ENCODE data around the gene NANOS3.
A peak's percentile ranks its signal among the peaks of the same experiment; 100 is the strongest.

The NANOS3 gene
- 0.26 to 0.72 reads per million in 2 experiments for total RNA-seq

GRCh38 chr19:13876834-13877233 lies at the start of gene NANOS3:
Gene NANOS3, plus strand, starts transcription at chr19:13877134. Its CDS starts 115 bp downstream, at chr19:13877249.
- no peak for DNase-seq (ENCODE audit: low read depth)

DNA sequence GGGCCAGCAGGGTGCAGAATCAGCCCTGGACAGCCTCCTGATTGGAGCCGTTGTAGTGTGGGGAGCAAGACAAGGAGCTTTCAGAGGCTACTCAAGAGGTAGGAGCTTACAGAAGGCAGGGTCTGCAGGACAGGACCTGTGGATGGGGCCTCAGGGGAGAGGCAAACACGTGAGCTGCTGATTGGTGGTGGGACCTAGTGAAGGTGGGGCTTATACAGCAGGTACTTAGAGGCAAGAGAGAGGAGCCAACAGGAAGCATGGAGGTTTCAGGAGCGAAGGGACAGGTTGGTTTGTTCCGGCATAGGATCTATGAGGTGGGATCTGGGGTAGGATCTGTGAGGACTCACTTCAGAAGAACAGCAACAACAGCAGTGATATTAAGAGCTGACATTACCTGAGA lies 49.3 kb upstream of the NANOS3 start:
- no peak for DNase-seq (ENCODE audit: low read depth)

DNA sequence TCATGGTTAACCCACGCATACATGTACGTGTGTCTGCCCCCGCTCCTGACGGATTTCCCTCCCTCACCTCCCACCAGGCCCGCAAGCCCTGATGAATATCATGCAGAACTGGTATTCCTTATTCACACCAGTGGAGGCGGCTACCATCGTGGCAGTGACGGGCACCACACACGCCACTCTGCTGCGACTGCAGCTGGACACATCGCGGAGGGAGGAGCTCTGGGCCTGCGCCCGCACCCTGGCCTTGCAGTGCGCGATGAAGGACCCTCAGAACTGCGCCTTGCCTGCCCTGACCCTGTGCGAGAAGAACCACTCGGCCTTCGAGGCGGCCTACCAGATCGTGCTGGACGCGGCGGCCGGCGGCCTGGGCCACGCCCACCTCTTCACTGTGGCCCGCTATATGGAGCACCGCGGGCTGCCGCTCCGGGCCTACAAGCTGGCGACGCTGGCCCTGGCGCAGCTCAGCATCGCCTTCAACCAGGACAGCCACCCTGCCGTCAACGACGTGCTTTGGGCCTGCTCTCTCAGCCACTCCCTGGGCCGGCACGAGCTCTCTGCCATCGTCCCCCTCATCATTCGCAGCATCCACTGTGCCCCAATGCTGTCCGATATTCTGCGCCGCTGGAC lies 46.7 kb upstream of the NANOS3 start:
- no peak for DNase-seq (ENCODE audit: low read depth)

- no peak for DNase-seq (ENCODE audit: low read depth)
Observed at GRCh38 chr19:13830741-13831536, 46.0 kb upstream of the NANOS3 start.

- DNase-seq (ENCODE audit: low read depth): no peak
Observed at GRCh38 chr19:13831537-13832467, 45.1 kb upstream of the NANOS3 start.

- DNase-seq (ENCODE audit: low read depth): peak; percentile 91
Observed at GRCh38 chr19:13833330-13834243, 43.3 kb upstream of the NANOS3 start.

- DNase-seq (ENCODE audit: low read depth): no peak
Observed at GRCh38 chr19:13834244-13835069, 42.5 kb upstream of the NANOS3 start.

DNA sequence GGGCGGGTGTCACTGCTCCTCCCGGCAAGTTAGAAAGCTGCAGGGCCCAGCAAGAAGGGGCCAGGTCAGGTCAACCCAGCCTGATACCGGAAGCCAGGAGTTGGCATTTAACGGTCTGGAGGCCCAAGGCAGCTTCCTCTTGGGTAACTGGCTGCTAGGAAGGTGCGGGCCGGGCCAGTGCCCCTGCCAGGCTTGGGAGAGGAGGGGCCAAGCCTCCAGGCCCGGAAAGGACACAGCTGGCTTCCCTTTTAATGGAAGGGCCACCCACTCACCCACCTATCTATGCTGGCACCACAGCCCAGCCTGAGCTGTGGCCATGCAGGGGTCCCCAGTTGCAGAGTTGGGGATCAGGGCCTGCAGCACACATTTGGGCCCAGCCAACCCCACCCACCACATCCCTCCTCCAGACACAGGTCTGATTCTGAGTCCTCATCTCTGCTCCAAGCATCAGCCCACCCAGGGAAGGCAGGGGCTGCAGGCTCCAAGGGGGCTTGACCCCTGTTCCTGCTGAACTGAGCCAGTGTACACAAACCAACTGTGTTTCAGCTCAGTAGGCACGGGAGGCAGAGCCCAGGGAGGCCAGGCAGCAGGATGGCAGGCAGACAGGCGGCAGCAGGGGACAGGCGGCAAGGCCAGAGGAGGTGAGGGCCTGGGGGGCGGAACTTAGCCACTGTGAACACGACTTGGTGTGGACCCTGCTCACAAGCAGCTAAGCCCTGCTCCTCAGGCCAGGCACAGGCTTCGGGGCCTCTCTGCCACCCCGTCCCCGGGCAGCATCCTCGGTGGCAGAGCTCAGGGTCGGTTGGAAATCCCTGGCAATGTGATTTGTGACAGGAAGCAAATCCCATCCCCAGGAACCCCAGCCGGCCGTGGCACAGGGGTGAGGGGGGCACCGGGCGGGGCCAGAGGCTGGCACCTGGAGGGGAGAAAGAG lies 40.9 kb upstream of the NANOS3 start:
- DNase-seq (ENCODE audit: low read depth): no peak

DNA sequence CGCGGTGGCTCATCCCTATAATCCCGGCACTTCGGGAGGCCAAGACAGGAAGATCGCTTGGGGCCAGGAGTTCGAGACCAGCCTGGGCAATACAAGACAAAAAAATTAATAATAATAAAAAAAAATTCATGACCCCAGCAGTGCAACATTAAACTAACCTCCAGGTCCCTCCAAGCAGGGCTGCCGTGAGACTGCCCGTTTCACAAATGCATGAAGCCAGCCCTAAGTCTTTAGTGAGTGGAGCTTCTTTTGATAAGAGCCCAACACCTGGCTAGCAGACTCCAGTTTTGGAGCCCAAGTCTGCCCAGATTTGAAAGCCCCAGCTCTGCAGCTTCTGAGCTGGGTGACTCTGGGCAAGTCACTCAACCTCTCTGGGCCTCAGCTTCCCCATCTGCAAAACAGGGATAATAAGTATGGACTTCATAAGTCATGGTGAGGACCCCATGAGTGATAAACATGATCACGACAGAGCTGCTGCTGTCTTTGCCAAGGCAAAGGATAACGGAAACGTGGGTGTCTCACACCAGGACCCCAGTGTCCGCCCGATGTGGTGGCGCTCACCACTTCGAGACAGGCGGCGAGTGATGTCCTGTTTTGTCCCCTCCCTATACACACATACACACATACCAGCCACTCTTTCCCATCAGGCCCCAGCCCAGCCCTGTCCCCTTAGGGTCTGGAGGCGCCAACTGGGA lies 38.4 kb upstream of the NANOS3 start:
- DNase-seq (ENCODE audit: low read depth): no peak

DNA sequence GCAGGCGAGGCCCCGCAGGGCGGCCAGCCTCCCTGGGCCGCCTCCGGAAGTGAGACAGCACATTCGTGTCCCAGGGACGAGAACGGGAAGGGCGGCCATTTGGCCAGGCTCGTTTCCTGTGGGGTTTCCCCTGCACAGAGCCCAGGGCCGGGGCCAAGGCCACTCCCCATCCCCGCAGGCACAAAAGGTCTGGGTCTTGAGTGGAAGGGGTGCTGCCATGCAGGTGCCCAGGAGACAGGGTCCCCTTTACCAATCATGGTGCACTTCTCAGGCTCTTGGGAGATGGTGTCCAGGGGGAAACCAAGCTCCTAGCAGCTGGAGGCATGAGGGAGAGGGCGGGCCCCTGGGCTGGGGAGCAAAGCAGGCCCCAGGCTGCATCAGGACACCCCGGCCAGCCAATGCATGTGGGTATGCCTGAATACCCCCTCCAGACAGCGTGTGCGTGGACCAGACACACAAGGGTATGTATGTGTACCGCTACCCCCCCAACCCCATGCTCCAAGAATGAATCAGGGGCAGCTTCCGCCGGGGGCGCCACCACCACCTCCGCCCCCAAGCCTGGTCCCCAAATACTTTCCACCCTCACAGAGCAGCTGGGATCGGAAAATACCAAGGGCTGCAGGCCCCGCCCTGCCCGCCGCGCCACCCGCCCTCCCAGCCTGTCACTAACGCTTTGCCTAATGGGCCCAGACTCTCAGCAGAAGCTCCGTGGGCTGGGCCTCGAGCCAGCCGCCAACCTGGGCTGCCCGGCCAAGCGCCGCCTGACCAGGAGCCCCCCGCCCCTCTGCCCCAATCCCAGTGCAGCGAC lies 37.6 kb upstream of the NANOS3 start:
- DNase-seq (ENCODE audit: low read depth): peak; percentile 78

- no peak for DNase-seq (ENCODE audit: low read depth)
Observed at GRCh38 chr19:13839938-13840304, 37.0 kb upstream of the NANOS3 start.

- DNase-seq (ENCODE audit: low read depth): no peak
Observed at GRCh38 chr19:13840305-13841085, 36.4 kb upstream of the NANOS3 start.

DNA sequence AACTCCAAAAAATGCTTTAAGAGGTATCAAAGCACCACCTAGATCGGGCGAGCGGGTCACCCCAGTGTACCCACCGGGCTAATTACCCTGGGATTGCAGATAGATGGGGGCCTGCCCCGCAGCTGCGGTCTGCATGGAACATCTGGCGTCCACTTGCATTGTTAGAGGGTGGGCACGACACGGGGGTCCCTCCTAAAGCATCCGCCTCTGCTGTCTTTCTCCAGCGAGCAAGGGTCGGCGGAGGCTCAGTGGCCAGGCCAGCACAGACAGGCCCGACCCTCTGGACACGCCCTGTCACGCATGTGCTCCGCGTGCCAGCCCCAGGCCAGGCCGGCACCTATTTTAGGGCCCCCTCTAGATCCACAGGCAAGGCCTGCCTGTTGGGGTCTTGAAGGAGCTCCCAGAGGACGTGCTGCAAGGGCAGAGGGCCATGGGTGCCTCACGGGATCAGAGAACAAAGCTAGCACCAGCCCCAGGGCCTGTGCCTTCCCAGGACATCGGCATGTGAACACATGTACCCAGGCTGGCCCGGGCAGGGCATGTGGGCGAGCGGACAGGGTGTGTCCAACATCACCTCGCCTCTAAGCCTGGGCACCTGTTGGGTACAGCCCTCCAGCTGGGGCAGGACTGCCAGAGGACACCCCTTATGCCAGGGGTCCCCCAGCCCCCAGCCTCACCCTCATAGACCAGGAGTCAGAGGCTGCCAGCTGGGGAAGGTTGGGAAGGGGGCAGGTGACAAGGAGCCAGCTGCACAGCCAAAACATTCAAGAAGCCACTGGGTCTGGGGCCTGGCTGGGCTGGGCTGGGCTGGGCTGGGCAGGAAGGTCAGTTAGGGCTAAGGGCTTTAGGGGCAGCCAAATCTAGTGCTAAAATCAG lies 35.6 kb upstream of the NANOS3 start:
- no peak for DNase-seq (ENCODE audit: low read depth)

DNA sequence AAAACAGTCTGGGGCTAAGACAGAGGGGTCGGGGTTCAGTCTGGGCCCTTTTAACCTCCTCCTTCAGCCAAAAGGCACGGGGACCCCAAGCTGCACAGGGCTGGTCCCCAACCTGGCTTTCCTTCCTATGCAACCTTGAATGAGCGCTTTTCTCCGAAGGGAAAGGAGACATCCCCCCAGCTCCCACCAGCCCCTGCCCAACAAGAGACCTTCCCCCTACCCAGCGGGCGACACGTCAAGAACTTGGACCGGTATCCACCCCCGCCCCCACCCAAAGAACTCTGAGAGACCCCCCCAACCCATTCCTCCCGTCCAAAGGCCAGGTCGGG lies 35.0 kb upstream of the NANOS3 start:
- no peak for DNase-seq (ENCODE audit: low read depth)

DNA sequence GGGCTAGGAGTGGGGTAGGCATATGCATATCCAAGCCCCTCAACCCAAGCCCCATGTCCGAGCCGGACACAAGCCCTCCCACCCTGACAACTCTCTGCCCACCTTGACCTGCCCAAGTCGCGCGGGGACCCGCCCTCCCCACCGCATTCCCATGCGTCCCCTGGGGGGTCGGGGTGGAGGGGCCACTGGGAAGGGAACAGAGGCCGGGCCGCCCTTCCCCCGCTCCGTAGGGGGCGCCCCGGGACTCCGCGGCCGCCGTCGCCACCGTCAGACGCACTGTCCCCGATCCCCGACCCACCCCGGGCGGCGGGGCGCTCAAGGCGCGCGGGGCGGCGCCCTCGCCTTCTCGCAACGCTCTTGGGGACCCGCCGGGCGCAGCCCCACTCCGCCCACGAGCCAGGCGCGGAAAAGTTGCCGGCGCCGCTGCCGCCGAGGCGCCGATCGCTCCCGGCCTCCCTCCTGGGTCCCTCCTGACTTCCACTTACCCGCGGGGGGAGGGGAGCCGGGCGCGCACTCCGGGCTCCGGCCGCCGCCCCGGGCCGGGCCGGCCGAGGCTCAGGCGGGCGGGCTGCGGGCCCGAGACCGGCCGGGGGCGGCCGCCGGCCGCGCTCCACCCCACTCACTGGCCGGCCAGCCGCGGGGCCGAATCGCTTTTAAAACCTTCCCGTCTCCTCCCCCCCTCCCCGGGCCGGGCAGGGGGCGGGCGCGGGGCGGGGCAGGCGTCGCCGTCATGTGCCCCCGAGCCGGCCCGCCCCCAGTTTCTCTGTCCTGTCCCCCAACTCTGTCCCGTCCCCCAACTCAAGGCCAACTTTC lies 34.4 kb upstream of the NANOS3 start:
- peak; percentile 67 for DNase-seq (ENCODE audit: low read depth)
